ENCODE measurements around the gene YWHAE. TPM values are rescaled to one million over a fixed set of nuclear protein-coding genes. Genes with fewer than 3 reads are reported as not detected.

The YWHAE gene
- total and polyA plus RNA-seq, 2 experiments from 2014 or later = 339 to 566 TPM

DNA sequence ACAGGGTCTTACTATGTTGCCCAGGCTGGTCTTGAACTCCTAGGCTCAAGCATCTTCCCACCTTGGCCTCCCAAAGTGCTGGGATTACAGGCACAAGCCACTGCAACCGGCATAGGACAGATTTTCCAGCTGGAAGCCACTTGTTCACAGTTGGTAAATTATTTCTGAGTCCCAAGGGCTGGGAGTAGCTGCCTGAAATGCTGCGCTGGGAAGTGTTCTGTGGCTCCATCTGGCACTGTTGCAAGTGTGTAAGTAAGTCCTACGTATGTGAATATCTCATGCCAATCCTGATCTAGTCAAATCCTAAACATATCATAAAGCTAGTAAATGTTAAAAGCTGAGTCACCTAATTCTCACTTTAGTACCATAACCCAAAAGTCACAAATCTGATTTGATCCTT lies 48.1 kb downstream of the YWHAE start:
- TF ChIP-seq EZH2phosphoT487 (IDR thresholded peaks at IDR 0.05; ENCODE audit: low read depth, severe bottlenecking, unreplicated experiment) (no peak), EZH2 (IDR thresholded peaks at IDR 0.05; ENCODE audit: borderline replicate concordance) (no peak)
- TF ChIP-seq, protein P1, sequence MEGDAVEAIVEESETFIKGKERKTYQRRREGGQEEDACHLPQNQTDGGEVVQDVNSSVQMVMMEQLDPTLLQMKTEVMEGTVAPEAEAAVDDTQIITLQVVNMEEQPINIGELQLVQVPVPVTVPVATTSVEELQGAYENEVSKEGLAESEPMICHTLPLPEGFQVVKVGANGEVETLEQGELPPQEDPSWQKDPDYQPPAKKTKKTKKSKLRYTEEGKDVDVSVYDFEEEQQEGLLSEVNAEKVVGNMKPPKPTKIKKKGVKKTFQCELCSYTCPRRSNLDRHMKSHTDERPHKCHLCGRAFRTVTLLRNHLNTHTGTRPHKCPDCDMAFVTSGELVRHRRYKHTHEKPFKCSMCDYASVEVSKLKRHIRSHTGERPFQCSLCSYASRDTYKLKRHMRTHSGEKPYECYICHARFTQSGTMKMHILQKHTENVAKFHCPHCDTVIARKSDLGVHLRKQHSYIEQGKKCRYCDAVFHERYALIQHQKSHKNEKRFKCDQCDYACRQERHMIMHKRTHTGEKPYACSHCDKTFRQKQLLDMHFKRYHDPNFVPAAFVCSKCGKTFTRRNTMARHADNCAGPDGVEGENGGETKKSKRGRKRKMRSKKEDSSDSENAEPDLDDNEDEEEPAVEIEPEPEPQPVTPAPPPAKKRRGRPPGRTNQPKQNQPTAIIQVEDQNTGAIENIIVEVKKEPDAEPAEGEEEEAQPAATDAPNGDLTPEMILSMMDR (IDR thresholded peaks at IDR 0.05; ENCODE audit: poor library complexity) = no peak
- no peak for DNase-seq (ENCODE audit: low spot score)
- Histone ChIP-seq H3K4me2 (no peak overlapping the region), H3K9me3 (ENCODE audit: low read depth) (no peaks in the 10 kb centered on the region), H3K27ac (no peak overlapping the region), H3K36me3 (replicated peaks; ENCODE audit: insufficient read depth, low read depth) (peaks cover 6% of the 10 kb centered on the region), H4K20me1 (ENCODE audit: insufficient read depth, poor library complexity, severe bottlenecking) (peaks cover 87% of the 10 kb centered on the region), H3K79me2 (peaks cover 95% of the 10 kb centered on the region), H3K4me3 (no peak overlapping the region), H2AFZ (no peak overlapping the region), H3K27me3 (no peaks in the 10 kb centered on the region), H3K9me2 (replicated peaks; ENCODE audit: insufficient read depth) (no peaks in the 10 kb centered on the region), H3K4me1 (ENCODE audit: insufficient read depth) (peaks cover 12% of the 10 kb centered on the region)
- 96% methylated on average over 3 of the region's 3 CpGs for WGBS (ENCODE audit: low lambda C conversion rate, missing lambda C conversion rate)

DNA sequence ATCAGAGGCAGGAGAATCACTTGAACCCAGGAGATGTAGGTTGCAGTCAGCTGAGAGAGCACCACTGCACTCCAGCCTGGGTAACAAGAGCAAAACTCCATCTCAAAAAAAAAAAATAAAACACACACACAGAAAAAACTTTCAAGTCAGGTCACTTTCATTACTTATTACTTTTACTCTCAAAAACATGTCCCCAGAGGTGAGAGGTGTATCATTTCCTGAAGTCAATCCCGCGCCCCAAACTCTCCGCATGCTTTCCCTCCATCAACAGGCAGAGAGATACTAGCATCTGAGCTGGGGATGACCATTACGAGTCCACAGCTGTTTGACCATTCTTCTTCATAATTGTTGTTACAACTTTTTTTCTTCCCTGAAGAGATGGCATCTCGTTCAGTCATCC lies 48.7 kb downstream of the YWHAE start:
- 97% methylated on average over 5 of the region's 5 CpGs for WGBS (ENCODE audit: low lambda C conversion rate, missing lambda C conversion rate)
- TF ChIP-seq EZH2 (IDR thresholded peaks at IDR 0.05; ENCODE audit: borderline replicate concordance) = no peak
- H4K20me1 ChIP-seq (ENCODE audit: insufficient read depth, poor library complexity, severe bottlenecking) = peaks cover 88% of the 10 kb centered on the region

DNA sequence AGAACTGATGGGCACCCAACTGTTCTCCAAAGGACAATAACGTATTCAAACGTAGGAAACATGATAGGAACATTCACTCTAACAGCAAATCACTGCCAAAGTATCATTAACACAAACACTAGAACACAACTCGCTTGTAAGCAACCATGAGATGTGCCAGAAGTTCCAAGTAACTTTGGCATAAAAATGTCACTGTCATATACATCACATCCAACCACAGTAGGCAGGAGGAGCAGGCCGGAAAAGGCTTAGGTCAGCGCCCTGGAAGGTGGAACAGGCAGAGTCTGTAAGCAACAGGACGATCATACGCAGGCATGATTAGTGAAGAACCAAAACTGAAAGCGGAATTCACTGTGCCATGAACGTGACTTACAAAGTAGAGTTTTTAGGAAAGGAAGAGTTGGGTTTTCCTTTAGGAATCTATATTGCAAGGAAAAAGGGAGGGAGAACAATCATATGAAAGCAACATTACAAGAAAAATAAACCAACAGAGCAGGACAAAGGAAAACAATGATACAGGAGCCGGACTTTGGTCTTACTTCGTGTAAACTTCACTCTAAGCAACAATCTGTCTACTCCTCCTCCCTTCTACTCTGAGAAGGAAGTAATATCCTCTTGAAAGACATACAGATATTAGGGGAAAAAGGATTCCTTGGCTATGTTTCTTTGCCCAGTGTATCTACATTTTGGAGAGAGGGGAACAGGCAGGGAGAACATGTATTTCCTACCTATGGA lies 52.3 kb downstream of the YWHAE start:
- no peaks in the 10 kb centered on the region for H3K9me2 ChIP-seq (replicated peaks; ENCODE audit: insufficient read depth)
- H3K36me3 ChIP-seq (replicated peaks; ENCODE audit: insufficient read depth, low read depth) = no peaks in the 10 kb centered on the region
- H3K79me2 ChIP-seq = peaks cover 96% of the 10 kb centered on the region
- H2AFZ ChIP-seq = no peak overlapping the region
- H3K4me1 ChIP-seq (ENCODE audit: insufficient read depth) = peaks cover 12% of the 10 kb centered on the region
- peak overlapping the region; percentile 54 for H3K4me2 ChIP-seq
- no peak overlapping the region for H3K4me3 ChIP-seq
- H3K27ac ChIP-seq = peak overlapping the region; percentile 67
- no peaks in the 10 kb centered on the region for H3K9me3 ChIP-seq (ENCODE audit: low read depth)
- peak; percentile 45 for DNase-seq (ENCODE audit: low spot score)
- no peak for TF ChIP-seq EZH2 (IDR thresholded peaks at IDR 0.05; ENCODE audit: borderline replicate concordance)
- TF ChIP-seq EZH2phosphoT487 (IDR thresholded peaks at IDR 0.05; ENCODE audit: low read depth, severe bottlenecking, unreplicated experiment) = no peak
- TF ChIP-seq, protein P1 (IDR thresholded peaks at IDR 0.05; ENCODE audit: poor library complexity) = no peak
- H4K20me1 ChIP-seq (ENCODE audit: insufficient read depth, poor library complexity, severe bottlenecking) = peaks cover 71% of the 10 kb centered on the region
- no peaks in the 10 kb centered on the region for H3K27me3 ChIP-seq
- 82% methylated on average over 11 of the region's 11 CpGs for WGBS (ENCODE audit: low lambda C conversion rate, missing lambda C conversion rate)

More for the DNA sequence above, 48.7 kb downstream of the YWHAE start:
- Histone ChIP-seq H3K9me2 (replicated peaks; ENCODE audit: insufficient read depth) (no peaks in the 10 kb centered on the region), H3K27me3 (no peaks in the 10 kb centered on the region), H3K4me1 (ENCODE audit: insufficient read depth) (peaks cover 12% of the 10 kb centered on the region), H3K4me3 (no peak overlapping the region), H3K4me2 (no peak overlapping the region), H3K27ac (no peak overlapping the region), H3K36me3 (replicated peaks; ENCODE audit: insufficient read depth, low read depth) (peaks cover 6% of the 10 kb centered on the region), H2AFZ (no peak overlapping the region), H3K9me3 (ENCODE audit: low read depth) (no peaks in the 10 kb centered on the region), H3K79me2 (peaks cover 95% of the 10 kb centered on the region)
- no peak for DNase-seq (ENCODE audit: low spot score)

DNA sequence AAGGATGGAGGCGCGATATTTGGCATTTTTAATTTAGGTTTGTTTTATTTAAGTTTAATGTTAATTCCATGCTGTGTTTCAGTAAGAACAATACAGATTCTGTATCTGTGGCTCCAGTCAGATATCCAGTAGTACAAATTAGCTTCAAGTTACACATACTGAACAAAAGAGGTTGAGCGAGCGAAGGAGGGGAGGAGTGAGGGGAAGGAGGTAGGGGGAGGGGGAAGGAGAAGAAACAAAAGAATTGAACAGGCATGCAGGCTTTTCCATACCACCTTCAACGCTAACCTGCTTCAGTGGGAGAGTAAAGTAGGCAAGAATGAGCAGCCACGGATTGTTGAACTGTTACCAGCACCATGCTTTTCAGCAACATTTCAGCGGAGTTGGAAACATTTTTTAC lies 55.5 kb downstream of the YWHAE start:
- peaks cover 12% of the 10 kb centered on the region for H3K4me1 ChIP-seq (ENCODE audit: insufficient read depth)
- DNase-seq (ENCODE audit: low spot score) = no peak
- H3K27ac ChIP-seq = no peak overlapping the region
- no peaks in the 10 kb centered on the region for H3K36me3 ChIP-seq (replicated peaks; ENCODE audit: insufficient read depth, low read depth)
- no peaks in the 10 kb centered on the region for H3K9me2 ChIP-seq (replicated peaks; ENCODE audit: insufficient read depth)
- no peak overlapping the region for H3K4me2 ChIP-seq
- peaks cover 47% of the 10 kb centered on the region for H4K20me1 ChIP-seq (ENCODE audit: insufficient read depth, poor library complexity, severe bottlenecking)
- no peaks in the 10 kb centered on the region for H3K27me3 ChIP-seq
- no peak overlapping the region for H2AFZ ChIP-seq
- no peak for TF ChIP-seq EZH2 (IDR thresholded peaks at IDR 0.05; ENCODE audit: borderline replicate concordance)
- TF ChIP-seq, protein P1 (IDR thresholded peaks at IDR 0.05; ENCODE audit: poor library complexity) = no peak
- TF ChIP-seq EZH2phosphoT487 (IDR thresholded peaks at IDR 0.05; ENCODE audit: low read depth, severe bottlenecking, unreplicated experiment) = no peak
- H3K79me2 ChIP-seq = peaks cover 71% of the 10 kb centered on the region
- WGBS (ENCODE audit: low lambda C conversion rate, missing lambda C conversion rate) = 91% methylated on average over 7 of the region's 7 CpGs
- no peaks in the 10 kb centered on the region for H3K9me3 ChIP-seq (ENCODE audit: low read depth)
- no peak overlapping the region for H3K4me3 ChIP-seq
